HG03469 (cell line): ENCODE results near the gene MNAT1.
A peak's percentile ranks its signal among the peaks of the same experiment; 100 is the strongest.
"Not testable (repeated sequence)": the region's sequence is repeated elsewhere in the genome, so short reads cannot be mapped to it uniquely, and the experiment has no call there.

Experiments used
- ATAC-seq: cut with Tn5 transposase; IDR thresholded peaks from one replicate; pipeline ENCODE4 v1.9.1; 2021; ENCODE audit warnings: mild to moderate bottlenecking, moderate library complexity, moderate number of reproducible peaks; ENCODE audit not compliant: unreplicated experiment

MNAT1 gene

GRCh38 chr14:60736494-60736893, 1.9 kb downstream of the MNAT1 start:
- no peak for ATAC-seq

- ATAC-seq: no peak
Observed at GRCh38 chr14:60738843-60739508, 4.4 kb downstream of the MNAT1 start.

GRCh38 chr14:60744566-60744965, 10.0 kb downstream of the MNAT1 start:
- no peak for ATAC-seq

- peak; percentile 99 for ATAC-seq
Observed at GRCh38 chr14:60753264-60754119, 18.9 kb downstream of the MNAT1 start.

- ATAC-seq: no peak
Observed at GRCh38 chr14:60756847-60757246, 22.3 kb downstream of the MNAT1 start.

- no peak for ATAC-seq
Observed at GRCh38 chr14:60757567-60758002, 23.0 kb downstream of the MNAT1 start.

GRCh38 chr14:60758885-60759284, 24.3 kb downstream of the MNAT1 start:
- no peak for ATAC-seq

- no peak for ATAC-seq
Observed at GRCh38 chr14:60760209-60760608, 25.6 kb downstream of the MNAT1 start.

- no peak for ATAC-seq
Observed at GRCh38 chr14:60760644-60761364, 26.2 kb downstream of the MNAT1 start.

GRCh38 chr14:60768602-60769001, 34.0 kb downstream of the MNAT1 start:
- no peak for ATAC-seq

- ATAC-seq: no peak
Observed at GRCh38 chr14:60771117-60771516, 36.6 kb downstream of the MNAT1 start.

- ATAC-seq: no peak
Observed at GRCh38 chr14:60773558-60773957, 39.0 kb downstream of the MNAT1 start.

- no peak for ATAC-seq
Observed at GRCh38 chr14:60775296-60775695, 40.7 kb downstream of the MNAT1 start.

GRCh38 chr14:60777856-60778578, 43.5 kb downstream of the MNAT1 start:
- ATAC-seq: no peak

- not testable (repeated sequence) for ATAC-seq
Observed at GRCh38 chr14:60779745-60780514, 45.4 kb downstream of the MNAT1 start.

- ATAC-seq: not testable (repeated sequence)
Observed at GRCh38 chr14:60780558-60780957, 46.0 kb downstream of the MNAT1 start.

- no peak for ATAC-seq
Observed at GRCh38 chr14:60786905-60787304, 52.3 kb downstream of the MNAT1 start.

GRCh38 chr14:60789656-60790055, 55.1 kb downstream of the MNAT1 start:
- ATAC-seq: no peak

GRCh38 chr14:60790850-60791249, 56.3 kb downstream of the MNAT1 start:
- no peak for ATAC-seq

- no peak for ATAC-seq
Observed at GRCh38 chr14:60796434-60796833, 61.9 kb downstream of the MNAT1 start.
